Stimulated activated CD8-positive, alpha-beta memory T cell treated with anti-CD3 and anti-CD28 coated beads, Interleukin-12 subunit alpha, Interleukin-12 subunit beta, amount 100 ng/mL, for 24 hours (primary cell): ENCODE results near the gene OSM.

Experiments used
- DNase-seq: peaks from one replicate; pipeline ENCODE4 v3.0.0-alpha.2; 2020; ENCODE audit errors: extremely low read depth

OSM gene

DNA sequence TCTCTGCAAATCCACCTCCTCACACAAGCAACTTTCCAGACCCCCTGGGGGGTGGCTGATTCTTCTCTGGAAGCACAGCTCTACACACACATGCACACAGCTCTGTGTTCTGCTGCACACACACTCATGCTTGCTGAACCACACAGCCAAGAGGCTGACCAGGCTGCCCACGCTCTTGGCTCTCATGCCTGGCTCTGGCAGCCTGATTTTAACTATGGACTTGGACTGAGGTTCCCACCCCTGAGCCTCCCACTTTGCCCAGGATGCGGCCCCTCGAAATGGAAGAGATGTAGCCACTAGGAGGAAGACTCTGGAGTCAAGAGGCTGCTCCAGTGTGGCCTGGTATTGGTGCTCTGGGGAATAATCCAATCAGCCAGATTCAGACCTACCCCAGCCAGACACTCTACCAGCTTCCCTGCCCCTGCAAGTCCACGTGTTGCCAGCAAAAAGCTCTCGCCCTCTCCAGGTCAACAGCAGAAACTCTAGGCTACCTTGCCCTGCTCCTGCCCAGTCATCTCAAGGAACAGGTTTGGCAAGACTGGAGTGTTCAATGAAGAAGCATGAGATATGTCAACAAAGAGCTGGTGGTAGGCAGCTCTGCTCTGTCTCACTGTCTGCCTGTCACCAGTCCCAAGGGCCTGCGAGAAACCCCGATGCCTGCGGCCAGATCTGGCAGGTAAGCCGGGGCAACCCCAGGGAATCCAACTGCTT lies 31.5 kb upstream of the OSM start:
- DNase-seq = no peak

DNA sequence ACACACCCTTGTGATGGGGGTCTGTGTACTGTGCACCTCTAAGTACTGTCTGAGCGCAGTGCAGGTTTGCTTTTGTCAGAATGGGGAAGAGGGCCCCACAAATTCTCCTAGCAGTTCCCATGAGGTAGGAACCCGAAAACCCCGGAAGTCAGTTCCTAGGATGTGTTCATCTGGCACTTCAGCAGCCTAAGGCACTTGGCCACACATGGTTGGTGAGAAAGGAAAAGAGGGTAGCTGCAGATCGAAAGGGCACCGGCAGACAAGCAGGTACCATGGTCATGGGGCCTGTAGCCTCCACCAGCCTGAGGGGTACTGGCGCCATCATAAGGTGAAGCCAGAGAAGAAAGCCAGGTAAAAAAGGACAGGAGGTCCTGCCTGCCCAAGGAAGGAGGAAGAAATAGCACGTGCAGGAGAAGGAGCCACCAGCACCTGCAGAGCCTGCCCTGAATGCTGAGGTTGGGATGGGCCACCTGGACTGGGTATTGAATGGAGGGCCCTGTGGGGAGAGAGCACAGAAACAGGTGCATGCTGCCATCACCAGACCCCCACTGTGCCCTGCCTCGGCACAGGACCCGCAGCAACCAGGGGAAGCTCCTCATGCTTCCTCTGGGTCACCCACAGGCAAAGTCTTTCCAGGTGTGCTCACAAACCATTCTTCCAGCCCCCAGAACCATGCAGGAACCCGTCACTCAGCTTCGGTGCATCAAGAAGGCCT lies 30.8 kb upstream of the OSM start:
- no peak for DNase-seq

DNA sequence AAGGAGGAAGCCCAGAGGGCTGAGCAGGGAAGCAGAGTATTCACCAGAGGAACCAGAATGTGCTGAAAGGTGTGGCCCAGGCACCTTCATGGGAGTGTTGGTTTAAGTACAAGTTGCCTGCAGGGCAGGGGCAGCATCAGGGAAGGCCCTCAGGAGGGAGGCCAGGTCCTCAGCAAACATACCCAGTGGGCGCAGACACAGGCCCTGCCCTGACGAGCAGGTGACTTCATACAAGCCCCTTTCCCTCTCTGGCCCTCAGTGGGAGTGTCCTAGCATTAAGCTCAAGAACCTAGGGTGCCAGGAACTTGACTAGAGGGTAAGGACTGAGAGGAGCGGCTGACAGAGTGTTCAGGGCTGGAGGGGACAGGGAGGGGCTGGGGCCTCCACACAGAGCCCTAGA lies 30.2 kb upstream of the OSM start:
- DNase-seq = no peak

DNA sequence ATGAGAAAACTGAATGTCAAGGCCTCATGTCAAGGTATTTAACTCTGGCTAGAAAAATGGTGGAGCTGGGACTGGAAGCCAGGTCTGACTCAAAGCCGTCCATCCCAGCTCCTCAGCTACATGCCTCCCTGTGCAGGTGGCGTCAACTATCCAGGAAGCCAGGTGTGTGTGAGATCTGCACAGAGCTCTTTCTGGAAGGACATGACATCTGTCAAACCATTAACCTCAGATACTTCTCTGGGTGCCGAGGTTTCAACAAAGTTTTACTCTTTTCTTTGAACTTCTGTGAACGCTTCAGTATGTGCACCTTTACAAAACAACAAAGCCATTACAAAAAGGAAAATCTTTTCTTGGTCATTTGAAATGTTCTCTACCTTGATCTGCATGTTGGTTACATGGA lies 29.7 kb upstream of the OSM start:
- no peak for DNase-seq

DNA sequence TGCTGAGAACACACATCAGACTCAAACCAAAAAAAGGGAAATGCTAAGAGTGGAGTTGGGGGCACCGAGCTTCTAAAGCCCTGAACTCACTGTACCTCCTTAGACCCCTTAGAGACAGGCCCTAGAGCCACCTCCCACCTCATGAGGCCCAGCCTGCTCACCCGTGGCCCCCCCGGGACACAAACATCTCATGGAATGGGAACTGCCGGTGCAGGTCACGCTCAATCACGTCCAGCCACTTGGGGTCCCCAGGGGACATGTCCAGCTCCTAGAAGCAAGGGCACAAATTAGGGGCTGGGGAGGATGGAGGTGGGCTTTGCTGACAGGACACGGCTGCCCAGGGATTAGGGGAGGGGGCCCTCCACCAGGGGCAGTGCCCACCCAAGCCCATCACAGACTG lies 28.9 kb upstream of the OSM start:
- no peak for DNase-seq

DNA sequence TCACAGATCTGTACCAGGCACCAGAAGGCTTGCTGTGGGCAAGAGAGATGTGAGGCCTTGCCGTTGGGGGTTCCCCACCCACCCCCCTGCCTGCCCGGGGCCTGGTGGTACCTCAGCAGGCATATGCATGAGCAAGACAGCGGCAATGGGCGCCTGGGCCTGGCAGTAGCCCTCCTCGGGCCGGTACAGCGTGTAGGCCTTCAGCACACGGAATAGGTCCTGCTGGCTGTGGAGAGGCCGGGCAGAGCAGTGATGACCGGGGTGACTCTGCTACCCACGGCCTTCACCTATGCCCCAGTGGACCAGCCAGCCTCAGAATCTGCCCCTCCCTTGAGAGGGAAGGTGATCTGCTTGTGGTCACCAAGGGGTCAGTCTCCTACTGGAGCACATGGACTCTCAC lies 28.2 kb upstream of the OSM start:
- DNase-seq = no peak

DNA sequence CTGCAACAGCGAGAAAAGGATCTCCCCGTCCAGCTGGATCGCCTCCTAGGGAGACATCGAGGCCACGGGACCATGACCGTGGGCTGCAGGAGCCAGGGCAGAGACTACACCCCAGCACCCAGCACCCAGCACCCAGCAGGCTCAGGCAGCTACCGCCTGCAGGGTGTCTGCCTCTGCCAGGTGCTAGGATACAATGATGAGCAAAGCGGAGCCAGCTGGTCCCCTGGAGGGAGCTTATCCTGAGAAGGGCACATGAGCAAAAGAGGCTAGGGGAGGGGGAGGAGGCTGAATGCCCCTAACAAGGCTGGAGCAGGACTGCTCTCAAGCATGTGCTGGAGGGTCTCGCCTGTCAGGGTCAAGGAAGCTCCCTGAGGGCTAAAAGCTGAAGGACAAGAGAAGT lies 27.4 kb upstream of the OSM start:
- no peak for DNase-seq

DNA sequence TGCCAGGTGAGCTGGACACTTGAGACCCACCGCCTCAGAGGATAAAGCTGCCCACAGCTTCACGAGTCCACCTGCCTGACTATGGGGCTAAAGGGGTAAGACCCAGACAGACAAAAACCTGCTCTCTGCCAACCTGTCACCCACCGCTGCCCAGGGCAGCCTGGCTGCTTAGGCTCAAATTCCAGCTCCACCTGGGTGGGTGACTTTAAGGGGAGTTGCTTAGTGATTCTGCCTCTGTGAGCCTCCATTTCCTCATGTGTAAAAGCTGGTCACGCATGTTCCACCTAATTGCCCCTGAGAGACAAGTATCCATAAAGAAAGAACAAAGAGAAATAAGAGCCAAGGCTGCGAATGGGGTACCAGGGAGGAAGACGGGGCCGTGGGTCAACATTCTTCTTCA lies 26.4 kb upstream of the OSM start:
- no peak for DNase-seq

DNA sequence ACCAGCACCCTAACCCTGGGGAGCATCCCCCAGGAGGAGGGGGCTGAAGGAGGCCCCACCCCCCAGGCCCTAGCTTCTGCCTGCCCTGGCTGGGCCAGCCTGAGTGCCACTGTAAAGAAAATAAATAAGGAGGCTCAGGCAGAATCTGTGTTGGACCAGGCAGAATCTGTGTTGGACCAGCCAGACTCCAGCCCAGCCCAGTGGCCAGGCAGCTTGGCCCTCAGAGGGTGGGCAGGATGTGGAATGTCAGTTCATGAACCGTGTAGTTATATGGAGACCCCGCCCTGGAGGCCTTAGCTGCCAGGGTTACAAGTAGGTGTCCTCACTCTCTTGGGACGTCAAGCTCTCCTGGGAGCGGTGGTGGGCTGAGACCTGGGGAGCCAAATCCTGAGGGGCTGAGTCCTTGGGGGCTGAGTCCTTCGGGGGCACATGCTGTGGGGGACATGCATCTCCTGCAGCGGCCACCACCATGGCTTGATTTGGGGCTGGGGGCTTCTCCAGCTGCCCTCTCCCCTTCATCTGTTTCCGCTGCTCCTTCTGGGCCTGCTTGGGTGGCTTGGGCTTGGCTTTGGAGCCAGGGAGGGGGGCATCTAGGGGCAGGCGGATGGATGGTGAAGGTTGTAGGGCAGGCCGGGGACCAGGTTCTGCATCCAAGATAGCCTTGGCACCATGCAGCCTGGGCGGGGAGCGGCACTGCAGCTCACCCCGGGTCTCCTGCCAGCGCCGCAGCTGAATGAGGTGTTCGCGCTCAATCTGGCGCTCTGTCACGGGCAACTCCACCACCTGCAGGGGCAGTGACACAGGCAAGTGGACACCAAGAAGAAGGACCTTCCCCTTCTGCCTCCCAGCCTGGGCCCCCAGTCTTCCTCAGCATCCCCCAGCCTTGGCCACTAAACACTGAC lies 25.7 kb upstream of the OSM start:
- no peak for DNase-seq

DNA sequence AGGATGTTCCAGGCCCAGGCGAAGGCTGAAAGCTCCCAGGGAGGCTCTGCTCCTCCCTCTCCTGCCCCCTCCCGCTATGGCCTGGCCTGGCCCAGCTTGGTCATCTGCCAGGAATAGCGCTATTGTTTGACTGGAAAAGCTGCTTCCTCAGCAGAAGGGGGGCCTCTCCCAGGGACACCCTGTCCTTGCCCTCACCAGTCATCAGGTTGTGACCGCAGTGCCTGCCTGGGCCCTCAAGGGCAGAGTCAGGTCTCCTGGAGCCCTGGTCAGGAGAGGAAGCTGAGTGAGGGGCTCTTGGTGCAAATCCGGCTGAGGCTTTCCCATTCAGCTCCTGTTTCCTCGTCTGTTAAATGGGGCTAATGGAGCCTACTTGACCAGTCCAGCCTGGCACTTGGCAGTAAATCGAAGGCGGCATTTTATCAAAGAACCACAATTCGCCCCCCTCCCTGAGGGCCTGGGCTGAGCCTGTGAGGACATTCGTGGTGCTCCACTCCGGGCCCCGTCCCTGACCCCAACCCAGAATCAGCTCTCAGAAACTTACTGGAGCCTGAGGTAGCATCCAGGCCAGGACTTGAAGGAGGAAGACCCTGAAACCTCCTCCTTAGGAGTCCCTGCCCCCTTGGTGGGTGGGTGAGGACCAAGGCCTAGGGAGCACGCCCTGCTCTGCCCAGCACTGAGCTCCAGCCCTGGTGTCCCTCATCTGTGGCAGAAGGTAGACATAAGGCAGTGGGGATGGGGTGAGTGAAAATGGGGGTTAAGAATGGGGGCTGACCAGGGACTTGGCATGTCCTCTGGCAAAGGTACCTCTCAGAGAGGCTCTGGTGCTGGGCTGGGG lies 24.6 kb upstream of the OSM start:
- no peak for DNase-seq

DNA sequence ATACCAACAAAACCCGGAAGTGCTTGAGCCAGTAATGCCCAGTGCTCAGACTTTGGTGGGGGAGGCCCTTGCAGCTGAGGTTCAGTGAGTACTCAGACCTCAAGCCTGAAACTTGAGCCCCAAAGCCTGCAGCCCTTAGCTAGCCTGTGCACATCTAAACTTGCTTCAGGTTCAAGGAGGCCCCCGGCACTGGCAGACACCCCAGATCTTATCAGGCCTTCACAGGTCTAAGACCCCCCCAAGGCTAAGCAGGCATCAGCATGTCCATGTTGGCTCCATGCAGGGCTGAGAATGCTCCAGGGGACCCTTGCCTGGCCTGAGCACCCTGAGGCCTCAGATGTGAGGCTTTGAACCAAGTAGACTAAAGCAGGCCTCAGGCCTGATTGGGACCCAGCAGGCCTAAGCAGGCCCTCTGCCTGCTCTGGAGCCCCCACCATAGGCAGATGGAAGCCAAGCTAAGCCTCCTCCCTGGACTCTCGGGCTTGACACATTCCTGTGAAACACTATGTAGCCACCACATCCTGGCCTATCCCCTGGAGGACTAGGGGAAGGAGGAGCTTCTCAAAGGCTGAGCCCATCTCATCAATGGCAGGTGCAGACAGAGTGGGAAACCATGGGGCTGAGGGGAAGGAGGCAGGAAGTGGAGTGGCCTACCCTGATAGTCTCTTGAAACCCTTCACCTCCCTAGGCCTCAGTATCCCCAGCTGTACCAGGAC lies 23.8 kb upstream of the OSM start:
- DNase-seq = no peak

DNA sequence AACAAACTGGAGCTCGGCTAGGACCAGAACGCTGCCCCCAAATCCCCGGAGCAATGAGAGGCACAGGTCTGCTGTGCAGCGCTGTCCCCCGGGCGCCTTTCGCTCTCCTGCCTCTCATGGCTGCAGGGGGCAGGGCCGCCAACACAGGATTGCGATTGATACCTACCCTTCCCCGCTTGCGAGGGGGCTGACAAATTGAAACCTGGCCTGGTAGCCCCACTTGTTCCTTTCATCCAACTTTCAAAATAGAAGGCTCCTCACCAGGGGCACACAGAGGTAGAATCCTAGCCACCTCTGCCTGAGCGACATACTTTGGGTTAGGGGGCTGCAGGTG lies 23.3 kb upstream of the OSM start:
- DNase-seq = no peak

DNA sequence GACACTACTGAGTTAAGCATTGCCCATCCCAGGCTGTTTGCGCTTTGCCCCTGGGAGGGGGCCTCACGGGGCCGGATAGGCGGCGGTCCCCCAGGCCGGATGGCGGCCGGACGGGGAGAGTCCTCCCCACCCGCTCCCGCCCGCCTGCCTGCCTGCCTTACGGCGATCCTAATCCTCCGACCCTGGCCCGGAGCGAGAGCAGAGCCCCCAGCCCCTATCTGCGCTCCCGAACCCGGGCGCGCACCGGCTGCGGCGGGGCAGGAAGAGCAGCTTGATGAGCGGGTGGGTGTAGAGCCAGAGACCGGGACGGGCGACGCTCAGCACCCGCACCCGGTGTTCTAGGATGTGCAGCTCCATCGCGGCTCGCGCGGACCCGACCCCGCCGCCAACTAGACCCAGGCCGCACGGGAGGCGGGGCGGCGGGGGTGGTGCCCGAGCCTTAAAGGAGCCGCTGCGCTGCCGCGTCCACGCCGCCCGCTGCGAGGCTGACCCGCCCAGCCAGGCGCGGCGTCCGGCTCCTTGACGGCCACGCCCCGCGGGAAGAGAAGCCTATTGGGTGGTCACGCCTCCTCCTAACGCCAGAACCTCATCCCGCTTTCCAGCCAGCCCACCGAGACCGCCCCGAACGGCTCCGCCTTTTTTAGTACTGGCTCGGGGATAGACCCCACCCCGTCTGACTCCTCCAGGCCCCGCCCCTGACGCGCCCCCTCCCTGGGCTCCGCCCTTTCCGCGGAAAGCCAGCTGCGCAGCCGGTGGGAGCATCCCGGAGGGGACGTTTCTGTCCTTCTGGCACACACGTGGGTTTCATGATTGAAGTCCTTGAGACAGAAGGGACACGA lies 22.7 kb upstream of the OSM start, which contains the start of gene CASTOR1:
CASTOR1 (minus strand) TSS at position 365 of the 839 bp plus-strand sequence; CDS start at position 357, 8 bp downstream.
- DNase-seq = peak; percentile 82

DNA sequence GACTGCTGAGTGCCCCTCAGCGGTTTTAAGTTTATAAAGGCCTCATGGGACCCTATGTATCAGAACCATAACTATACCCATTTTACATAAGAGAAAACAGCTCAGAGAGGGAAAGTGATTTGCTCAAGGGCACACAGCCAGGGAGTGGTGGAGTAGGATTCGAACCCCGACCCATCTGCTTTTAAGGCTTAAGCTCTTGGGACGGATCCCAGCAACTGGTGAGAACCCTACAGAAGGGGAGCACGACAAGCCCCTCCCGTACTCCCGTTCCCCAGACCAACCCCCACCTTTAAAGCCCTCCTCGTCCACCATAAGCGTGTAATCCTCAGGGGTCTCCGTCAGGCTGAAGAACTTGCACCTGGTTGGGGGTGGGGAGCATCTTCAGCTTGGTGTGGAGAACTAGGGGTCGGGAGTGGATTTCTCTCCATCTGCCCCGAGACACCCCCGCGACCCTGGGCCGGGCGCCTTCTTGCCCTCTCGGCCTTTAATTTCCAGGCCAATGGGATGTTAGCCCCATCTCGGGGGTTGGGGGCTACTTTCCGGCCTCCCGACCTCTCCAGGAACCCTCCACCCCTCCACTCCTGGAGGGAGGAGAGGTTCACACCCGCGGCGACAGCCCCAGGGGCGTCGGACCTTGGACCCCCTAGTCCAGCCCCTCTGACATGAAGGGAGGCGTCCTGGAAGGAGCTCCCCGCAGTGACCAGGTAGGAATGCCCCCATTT lies 21.9 kb upstream of the OSM start:
- no peak for DNase-seq

DNA sequence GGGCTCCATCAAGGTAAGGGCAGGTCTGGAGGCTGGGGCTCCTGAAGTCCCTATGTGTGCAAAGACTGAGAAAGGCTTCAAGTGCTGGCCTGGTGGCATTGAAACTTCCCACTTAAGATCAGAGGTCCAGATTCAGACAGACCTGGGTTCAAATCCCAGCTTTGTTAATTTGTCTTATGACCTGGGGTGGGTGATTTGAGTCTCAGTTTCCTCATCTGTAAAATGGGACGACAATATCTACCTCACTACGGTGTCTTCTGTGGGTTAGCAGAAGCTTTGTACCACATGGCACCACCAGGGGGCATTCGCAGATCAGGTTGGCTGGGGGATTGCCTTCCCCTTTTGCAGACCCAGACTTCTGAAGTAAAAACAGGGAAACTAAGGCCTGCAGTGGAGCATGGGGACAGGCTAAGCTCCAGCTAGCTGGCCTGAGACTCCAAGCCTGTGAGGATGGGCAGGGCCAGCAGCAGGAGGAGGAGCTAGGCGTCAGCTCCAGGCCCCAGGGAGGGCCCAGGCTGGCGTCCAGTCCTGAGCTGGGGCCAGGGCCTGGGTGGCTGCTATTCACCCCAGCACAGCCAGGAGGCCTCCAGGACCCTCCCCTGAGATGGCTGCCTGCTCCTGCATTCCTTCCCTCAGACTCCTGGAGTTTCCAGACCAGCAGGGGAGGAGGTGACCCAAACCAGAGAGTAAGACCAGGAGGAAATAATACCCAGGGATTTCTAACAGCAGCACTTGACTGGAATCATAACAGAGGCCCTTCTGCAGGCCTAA lies 21.2 kb upstream of the OSM start:
- peak; percentile 69 for DNase-seq

DNA sequence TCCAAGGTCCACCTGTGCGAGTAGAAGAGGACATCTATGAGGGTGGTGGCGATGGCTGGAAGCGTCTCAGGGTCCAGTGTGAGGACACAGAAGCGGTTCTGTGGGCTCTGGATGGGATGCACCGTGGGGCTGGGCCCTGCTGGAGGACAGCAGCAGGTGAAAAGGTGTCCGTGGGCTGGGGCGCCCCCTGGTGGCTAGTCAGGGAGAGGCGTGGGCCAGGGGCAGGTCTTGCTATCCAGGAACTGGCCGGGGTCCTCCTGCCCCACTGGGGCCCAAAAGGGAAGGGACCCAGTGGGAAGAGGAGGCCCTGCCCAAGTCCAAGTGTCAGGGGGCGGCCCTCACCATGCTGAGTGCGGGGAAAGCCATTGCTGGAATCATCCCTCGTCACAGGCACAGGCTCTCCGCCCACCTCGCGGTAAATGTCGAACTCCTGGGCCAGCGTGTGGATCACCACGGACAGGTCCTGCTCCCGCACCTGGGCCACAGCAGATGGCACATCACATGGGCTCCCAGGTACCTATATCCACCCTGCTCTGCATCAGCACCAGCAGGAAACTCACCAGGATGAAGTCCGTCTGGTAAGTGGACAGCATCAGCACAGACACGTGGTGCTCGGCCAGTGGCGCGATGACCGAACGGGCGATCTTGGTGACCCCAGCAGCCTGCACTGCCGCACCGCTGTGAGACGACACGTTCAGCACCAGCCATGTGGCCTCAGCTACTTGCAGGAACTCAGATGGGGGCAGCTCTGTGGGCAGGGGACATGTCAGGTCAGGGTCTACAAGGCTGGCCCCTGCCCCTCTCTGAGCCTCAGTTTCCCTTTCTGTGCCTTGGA lies 20.4 kb upstream of the OSM start:
- peak; percentile 66 for DNase-seq

DNA sequence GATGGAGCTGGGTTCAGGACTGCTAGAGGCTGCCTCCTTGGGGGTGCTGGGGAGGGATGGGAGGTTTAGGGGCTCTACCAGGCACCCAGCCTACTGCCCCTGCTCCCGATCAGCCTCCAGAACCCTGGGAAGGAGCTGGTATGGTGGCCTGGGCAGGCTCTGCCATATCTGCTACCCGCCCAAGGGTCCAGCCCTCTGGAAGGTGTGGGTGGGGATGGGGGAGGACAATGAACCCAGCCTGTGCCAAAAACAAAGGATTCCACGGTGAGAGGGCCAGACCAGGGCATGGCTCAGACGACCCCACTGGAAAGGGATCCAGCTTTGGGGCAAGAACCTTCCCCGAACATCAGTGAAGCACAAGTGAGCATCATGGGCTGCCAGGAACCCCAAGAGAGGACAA lies 19.7 kb upstream of the OSM start:
- no peak for DNase-seq

DNA sequence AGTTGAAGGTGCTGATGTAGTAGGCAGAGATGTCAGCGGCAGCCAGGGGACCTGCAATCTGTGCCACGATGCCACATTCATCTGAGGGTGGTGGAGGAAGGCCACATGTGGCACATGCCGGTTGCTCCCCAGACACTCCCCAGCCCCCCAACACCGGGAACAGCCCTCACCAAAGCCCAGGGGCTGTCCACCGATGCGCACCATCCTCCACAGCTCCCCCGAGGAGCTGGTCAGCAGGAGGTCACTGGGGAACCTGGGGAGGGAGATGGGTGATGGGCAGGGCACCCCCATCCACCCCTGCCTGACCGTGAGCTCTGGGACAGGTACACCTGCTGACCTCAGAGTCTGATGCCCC lies 19.2 kb upstream of the OSM start:
- DNase-seq = no peak
